OCI-M1 (cell line): ENCODE measurements around the gene ELAPOR1.

Source experiments
- DNase-seq: peaks from one replicate; lab custom pipeline; 2025; lab: John Stamatoyannopoulos, UW

The ELAPOR1 gene

DNA sequence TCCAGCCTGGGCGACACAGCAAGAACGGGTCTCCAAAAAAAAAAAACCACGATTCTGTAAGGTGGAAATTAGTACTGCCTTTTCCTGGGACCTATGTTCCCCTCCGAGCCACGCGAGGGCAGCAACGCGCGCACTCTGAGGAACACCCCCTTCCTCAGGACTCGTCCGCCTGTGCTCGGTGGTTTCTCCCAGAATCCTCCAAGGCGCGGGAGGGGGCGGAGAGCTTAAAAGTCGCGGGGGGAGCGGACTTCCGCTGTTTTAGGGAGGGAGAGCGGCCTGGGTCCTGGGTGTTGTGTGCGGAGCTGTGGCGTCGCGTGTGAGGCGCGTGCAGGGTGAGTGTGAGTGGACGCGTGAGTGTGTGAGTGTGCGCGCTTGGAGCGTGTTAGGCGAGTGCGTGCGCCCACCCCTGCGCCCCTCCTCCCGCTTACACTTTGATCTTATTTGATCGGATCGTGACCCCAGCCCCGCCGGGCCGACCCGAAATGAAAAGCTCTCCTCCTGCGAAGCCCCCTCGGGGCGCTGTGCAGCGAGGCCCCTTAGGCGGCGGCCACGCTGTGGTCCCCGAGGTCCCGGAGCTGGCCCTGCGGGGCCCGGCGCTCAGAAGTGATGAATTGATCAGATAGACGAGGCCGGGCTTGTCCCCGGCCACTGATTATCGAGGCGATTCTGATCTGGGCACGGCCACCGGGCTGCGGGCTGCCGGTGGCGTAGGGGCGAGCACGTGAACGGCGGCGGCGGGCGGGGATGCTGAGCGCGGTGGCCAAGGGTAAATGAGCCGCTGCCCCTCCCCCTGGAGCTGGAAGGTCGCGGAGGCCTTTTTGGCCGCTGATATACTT is 13.8 kb upstream of the ELAPOR1 start:
- peak; percentile 98 for DNase-seq

- DNase-seq, result no peak
Measured at GRCh38 chr1:109104364-109105151, 9.4 kb upstream of the ELAPOR1 start.

- DNase-seq, result peak; percentile 38
Measured at GRCh38 chr1:109105881-109106280, 8.0 kb upstream of the ELAPOR1 start.

- no peak for DNase-seq
Measured at GRCh38 chr1:109107785-109108184, 6.1 kb upstream of the ELAPOR1 start.

DNA sequence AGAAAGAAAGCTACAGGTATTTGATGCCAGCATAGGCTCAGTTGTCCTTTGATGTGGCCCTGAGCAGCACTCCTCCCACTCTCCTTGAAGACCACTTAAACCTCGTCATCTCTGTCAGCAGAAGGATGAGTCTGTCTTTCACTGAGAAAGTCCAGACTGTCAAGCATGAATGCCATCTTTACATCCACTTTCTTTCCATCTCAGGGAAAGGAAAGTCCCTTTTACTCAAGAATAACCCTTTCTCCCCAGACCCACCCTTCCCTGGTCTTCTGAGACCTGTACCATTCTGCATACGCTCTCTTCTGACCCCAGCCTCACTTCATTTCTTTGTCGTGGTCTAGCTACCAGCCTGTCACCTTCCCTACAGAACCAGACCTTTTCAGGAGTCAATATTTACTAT is 4.0 kb upstream of the ELAPOR1 start:
- DNase-seq, result no peak

DNA sequence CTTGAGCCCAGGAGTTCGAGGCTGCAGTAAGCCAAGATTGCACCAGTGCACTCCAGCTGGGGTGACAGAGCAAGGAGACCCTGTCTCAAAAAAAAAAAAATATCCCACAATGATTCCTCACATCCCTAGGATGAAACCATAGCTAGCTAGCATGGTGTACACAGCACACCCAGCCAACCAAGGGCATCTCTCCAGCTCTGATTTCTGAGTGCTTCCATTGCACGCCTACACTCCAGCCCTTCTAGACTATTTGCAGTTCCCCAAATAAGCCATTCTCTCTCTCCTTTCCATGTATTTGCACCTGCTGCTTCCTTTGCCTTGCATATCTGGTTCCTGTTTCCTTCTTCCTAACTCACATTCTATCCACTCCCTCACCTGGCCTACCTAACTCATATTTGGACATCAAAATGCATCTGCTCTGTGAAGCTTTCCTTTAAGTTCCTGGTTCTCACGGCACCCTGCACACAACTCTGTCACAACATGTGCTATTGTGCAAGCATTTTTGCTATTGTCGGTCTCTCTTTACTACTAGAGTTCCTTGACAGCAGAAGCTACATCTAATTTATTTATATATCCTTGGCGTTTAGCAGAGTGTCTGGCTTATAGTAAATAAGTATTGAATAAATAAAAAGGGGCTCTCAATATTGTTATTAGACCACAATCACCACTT is 2.4 kb upstream of the ELAPOR1 start:
- DNase-seq, result no peak

GRCh38 chr1:109112056-109112651 is 1.8 kb upstream of the ELAPOR1 start:
- peak; percentile 84 for DNase-seq

DNA sequence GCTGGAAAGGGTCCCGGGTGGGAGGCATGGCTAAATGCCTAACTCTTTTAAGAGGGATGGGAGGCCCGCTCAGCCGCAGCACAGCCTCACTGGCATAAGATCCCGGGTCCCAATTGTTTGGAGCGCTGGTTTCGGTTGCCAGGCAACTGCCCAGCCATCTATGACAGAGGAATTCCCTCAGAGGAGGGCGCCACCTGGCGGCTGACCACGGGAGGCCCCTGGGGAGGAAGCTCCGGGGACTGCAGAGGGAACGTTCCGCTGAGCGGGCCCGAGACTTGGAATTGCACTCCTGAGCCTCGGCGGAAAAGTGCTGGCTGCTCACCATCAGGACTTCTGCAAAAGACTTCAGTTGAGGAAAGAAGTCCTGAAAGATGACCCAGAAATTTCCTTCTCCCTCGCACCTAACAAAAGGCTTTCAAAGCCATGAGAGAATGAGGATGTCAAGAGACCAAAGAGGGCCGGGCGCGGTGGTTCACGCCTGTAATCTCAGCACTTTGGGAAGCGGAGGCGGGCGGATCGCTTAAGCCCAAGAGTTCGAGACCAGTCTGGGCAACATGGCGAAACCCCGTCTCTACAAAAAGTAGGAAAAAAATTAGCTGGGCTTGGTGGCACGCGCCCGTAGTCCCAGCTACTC is 1.1 kb upstream of the ELAPOR1 start:
- DNase-seq, result peak; percentile 90

- DNase-seq, result no peak
Measured at GRCh38 chr1:109114342-109114674, 393 bp downstream of the ELAPOR1 start.

- no peak for DNase-seq
Measured at GRCh38 chr1:109115685-109116084, 1.8 kb downstream of the ELAPOR1 start.

GRCh38 chr1:109116286-109116685 is 2.4 kb downstream of the ELAPOR1 start:
- DNase-seq, result no peak

- DNase-seq, result no peak
Measured at GRCh38 chr1:109118089-109118488, 4.2 kb downstream of the ELAPOR1 start.

DNA sequence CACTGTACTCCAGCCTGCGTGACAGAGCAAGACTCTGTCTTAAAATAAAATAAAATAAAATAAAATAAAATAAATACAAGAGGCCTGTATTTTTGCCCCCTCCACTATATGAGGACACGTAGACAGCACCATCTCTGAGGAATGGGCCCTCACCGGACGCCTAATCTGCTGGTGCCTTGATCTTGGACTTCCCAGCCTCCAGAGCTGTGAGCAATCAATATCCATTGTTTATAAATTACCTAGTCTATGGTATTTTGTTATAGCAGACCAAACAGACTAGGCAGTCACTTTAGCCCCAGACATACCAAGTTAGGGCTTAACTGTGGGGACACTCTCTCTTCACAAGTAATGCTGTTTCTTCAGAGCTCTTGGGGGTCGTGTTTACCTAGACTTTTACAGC is 6.4 kb downstream of the ELAPOR1 start:
- no peak for DNase-seq

- no peak for DNase-seq
Measured at GRCh38 chr1:109131059-109131458, 17.1 kb downstream of the ELAPOR1 start.

DNA sequence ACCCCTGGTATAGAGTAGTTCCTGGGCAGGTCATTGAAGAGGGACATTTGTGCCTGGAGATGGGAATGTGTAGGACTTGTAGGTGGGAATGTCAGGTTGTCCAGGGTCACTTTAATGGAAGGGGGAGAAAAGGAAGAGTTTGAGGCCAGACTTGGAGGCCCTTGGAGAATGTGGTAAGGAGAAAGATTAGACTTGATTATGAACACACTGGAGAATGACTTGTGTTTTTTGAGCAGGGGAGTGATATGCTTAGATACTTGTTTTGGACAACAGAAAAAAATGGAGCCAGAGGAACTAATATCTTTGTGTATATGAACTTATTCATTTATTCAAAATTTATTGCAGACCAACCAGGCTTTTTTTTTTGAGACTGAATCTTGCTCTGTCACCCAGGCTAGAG is 17.9 kb downstream of the ELAPOR1 start:
- peak; percentile 37 for DNase-seq

- no peak for DNase-seq
Measured at GRCh38 chr1:109133002-109133706, 19.2 kb downstream of the ELAPOR1 start.

DNA sequence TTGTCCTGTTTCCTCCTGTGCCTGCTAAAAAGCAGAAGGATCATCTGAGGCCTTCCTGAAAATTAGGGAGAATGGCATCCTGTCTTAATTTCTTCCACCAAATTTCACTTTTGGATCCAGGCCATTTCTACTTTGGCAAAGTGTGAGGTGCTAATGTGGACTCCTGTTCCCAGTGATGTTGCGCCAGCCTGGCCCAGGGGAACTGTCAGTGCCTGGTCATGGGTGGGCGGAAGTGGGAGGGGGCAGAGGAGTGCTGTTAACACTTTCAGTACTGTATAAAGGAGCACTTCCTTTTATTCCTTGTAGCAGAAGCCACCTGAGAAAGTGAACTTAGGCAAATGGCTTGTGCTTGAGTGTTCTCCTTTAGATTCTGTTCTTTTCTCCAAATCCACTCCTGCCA is 19.9 kb downstream of the ELAPOR1 start:
- peak; percentile 47 for DNase-seq

- peak; percentile 88 for DNase-seq
Measured at GRCh38 chr1:109134423-109134822, 20.5 kb downstream of the ELAPOR1 start.

GRCh38 chr1:109135940-109136339 is 22.0 kb downstream of the ELAPOR1 start:
- DNase-seq, result no peak

DNA sequence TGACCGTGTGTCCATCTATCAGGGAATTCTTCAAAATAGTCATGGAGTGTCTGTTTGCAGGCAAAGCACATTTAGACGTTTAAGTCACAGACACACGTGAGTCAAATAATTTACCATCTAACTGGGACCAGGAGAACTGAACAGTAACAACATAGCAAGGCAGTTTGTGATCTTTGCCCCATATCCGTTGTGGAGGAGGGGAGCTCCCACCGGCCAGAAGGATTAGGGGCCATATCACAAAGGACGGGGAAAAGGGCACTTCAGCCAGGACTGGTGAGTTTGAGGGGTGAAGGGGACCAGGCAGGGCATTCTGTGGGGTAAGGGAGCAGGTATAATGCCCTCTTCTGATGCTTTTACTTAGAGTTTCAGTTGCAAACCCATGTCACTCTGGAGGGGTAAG is 22.9 kb downstream of the ELAPOR1 start:
- no peak for DNase-seq

DNA sequence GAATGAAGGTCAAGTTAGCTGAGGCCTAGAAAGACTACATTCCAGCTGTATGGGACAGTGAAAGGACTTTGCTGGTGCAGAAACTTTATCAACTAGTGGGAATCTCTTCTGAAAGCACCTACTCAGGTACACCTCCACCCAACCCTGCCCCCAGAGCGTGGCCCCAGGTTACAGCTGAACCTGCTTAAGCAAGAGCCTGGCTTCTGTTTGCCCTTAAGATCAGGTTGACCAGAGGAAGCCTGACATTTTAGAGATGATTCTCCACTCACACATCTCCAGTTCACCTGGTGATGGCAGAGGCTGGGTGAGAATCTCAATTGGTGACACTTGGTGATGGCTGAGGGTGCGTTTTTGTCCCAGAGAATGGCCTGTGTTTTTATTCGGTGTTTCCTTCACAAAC is 24.0 kb downstream of the ELAPOR1 start:
- DNase-seq, result no peak
